GM21526 (cell line): ENCODE measurements around the gene MCRIP1.

Experiments
- ATAC-seq: cut with Tn5 transposase; IDR thresholded peaks from one replicate; pipeline ENCODE4 v1.9.1; 2021; ENCODE audit warnings: moderate library complexity; ENCODE audit not compliant: unreplicated experiment, low FRiP score

MCRIP1 gene

DNA sequence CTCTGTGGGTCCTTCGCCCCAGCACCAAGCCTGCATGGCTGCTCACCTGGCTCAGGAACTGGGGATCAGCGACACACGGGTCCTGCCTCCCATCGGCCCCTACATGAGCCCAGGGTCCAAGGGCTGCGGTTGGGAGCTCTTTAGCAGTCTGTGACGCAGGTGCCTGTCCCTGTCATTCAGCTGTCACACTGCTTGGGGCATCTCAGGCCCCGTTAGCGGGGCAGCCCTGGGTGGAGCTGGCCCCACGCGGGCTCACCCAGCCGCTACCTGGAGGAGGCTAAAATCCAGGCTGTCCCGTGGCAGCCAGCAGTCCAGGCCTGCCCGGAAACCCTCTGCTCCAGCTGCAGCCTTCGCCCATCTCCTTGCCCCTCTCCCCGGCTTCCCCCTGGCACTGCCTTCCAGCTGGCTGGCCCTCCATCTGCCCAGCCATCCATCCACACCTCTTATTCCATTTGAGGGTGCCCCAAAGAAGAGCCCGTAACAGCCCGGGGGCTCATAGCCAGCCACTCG is 25.8 kb downstream of the MCRIP1 start:
- no peak for ATAC-seq

DNA sequence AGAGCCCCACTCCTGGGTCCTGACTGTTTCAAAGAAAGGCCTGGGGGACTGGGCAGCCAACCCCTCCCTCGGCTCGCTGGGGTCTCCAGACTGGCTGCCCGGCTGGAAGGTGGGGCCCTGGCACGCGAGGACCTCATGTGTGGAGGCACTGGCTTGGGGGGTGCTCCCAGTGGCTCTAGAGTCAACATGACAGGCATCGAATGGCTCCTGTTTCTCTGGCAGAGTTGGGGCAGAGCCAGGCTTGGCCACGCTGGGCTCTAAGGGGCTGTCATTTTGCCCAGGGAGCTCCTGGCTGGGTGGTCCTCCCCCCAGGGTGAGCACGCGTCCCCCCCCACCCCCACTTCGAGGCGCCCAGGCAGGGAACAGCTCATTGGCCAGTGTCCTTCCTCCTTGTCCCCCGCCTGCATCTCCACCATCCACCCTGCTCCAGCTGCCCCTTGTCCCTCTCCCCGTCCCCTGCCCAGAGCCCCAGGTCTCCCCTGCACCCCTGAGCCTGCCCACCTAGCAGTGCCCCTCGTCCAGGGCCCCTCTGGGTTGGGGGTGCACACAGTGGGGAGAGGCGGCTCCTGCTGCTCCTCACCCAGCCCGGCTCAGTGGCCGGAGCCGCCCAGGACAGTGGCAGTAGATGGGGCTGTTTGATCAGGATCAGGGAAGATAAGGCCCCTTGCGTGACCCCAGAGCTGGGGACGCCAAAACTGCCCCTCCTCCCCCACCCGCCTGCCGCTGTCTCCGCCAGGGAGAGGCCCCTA is 26.5 kb downstream of the MCRIP1 start:
- ATAC-seq: no peak

DNA sequence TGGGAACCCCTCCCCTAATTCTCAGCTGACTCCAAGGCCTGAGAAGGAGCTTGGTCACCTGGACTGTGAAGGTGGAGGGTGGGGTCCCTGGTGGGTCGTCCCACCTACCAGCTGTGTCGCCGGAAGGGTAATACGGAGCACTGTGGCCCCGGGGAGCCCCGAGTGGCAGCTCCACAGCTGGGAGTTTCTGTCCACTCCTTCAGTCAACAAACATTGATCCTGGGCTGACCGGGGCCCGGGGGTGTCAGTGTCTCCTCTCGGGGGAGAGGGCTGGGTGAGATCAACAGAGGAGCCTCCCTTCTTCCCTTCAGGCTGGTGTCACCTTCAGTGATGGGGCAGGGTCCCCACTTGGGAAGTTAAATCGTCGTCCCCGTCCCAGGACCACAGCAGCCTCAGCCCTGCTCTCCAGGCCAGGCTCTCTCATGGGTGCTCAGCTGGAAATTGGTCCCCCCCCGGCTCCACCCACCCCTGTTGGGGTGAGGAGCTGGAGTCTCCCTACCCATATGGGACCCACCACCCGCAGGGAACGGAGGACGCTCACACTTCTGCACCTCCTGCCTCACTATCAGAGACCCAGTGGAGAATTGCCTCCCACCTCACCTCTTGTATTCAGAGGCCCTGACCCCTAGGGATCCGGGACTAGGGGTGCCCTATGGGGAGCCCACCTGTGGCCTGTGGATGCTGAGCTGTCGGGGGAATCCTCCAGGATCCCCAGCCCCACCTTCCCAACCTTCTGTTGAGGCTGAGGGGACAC is 27.2 kb downstream of the MCRIP1 start:
- ATAC-seq: no peak

DNA sequence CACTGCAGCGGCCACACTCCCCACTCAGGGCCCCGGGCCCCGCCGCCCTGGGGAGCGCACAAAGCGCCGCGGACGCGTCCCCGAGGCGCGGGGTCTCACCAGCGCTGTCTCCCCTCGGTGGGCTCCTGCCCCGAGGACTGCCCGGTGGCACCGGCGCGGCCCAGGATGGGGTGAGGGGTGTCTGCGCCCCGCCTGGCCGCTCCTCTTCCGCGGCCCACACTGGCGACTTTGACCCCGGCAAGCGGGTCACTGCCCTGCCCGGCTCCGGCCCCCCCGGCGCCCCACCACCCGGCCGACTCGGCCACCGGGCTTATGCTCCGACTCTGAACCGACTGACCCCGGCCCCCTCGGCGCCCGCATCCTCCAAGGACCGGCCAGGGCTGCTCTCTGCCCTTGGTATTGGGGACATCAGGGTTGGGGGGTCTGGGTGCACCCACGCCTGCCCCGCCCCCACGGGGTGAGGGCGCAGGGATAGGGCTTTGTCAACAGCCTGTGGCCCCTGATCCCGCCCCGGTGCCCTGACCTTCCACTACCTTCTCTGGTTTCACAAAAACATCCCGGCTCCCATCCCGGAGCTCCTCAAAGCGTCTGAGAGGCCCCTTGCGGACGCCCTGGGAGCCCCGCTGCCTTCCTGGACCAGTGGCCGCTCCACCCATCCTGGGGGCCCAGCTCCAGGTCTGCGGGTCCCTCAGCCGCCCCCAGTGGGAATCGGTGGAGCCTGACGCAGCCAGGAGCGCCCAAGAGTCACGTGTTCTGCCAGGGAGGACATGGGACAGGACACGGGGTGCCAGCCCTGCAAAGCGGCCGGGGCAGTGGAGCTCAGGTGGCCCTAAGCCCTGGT is 28.3 kb downstream of the MCRIP1 start:
- ATAC-seq: no peak

DNA sequence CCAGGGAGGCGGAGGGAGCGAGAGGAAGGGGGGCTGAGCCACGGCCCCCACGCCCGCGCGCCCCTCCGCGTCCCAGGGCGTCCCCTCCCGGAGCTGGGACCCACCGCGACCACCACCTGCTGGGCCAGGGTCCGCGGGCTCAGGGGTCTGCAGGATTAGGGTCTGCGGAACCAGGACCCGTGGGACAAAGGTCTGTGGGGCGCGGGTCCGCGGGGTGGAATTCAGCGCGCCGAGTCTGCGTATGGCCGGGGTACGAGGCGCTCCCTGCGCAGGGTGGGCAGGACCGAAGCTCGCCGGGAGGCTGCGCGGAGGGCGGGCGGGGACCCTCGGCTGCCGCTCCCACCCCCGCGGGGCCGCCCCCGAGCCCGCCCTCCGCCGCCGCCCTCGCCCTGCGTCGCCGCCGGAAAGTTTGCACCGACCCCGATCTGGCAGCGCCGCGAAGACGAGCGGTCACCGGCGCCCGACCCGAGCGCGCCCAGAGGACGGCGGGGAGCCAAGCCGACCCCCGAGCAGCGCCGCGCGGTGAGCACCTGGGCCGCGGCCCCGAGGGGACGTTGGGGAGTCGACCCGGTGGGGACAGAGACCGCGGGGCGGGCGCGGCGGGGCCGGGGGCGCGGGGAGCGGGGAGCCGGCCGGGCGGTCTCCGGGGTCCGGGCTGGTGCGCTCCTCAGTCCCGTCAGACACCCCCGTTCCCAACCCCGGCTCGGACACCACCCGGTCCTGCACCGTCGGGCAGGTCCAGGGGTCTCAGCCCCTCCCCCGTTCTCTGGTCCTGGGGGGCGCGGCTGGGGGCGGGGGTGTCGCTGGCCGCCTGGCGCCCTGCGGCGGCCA is 29.1 kb downstream of the MCRIP1 start, which contains the start of gene GCGR:
TSS of gene GCGR (plus strand) at position 423 of the 831 bp plus-strand sequence. CDS start 4,869 bp downstream, outside the sequence.
- ATAC-seq: no peak

DNA sequence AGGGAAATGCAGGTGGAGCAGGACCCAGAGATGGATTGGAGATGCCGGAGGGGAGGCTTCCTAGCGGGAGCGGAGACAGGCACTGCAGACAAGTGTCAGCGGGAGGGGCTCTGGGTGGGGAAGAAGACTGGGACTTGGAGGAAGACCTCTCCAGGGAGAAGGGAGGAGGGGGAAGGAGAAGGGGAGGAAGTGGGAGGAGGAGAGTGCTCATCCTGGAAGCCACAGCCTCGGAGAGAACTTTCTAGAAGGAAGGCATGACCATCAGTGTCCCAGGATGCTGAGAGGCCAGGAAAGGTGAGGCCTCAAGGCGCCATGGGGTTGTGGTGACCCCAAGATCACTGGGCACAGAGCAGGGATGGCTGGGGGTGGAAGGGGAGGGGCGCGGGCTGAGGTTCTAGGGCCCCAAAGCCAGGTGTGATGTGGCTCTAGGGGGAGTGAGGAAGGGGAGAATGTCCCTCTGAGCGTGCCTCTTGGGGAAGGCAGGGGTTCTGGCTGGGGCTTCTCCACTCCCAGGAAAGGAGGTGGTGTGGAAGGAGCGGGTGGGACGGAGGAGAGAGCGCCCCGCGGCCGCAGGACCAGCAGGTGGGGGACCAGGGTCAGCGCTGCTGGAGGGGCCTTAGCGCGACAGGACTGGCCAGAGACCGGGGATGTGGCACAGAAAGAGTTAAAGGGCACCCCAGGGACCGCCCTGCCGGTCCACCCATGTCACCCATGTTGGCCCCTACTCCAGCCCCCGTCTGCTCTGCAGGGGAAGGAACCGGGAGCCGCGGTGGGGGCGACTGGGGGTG is 30.0 kb downstream of the MCRIP1 start:
- no peak for ATAC-seq

DNA sequence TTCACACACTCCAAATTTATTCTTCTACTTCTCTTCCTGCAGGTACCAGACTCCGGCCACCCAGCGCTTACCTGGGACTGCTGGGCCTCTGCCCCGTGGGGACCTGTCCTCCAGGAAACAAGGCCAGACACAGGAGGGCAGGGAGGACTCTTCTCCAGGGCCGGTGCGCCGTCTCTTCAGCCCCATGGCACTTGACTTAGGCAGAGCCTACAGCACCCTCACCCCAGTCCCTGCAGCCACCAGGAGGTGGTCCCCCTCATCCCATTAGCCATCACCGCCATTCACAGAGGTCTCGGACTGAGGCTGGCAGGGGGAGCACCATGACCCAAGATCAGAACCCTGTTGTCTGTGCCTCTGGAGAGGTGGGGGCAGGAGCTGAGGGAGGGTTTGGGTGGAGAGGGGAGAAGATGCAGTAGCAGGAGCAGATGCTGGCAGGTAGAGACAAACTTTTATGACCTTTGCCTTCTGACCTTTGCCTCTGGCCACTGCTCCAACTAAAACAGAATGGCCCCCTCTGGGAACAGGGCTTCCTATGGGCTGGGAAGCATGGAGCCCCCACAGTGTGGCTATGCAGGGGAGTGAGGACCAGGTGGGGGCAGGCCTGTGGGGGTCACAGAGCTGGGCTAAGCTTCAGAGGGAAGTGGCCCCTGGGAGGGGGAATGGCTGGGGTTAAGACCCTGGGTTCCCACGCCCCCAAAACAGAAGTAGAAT is 30.9 kb downstream of the MCRIP1 start:
- no peak for ATAC-seq

DNA sequence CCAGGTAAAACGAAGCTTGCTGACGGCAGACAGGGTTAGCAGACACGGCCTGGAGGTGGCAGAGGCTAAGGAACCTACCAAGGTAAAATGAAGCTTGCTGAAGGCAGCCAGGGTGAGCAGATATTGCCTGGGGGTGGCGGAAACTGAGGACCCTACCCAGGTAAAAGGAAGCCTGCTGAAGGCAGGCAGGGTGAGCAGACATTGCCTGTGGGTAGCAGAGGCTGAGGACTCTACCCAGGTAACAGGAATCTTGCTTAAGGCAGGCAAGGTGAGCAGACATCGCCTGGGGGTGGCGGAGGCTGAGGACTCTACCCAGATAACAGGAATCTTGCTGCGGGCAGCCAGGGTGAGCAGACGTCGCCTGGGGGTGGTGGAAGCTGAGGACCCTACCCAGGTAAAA is 31.8 kb downstream of the MCRIP1 start:
- ATAC-seq: no peak

DNA sequence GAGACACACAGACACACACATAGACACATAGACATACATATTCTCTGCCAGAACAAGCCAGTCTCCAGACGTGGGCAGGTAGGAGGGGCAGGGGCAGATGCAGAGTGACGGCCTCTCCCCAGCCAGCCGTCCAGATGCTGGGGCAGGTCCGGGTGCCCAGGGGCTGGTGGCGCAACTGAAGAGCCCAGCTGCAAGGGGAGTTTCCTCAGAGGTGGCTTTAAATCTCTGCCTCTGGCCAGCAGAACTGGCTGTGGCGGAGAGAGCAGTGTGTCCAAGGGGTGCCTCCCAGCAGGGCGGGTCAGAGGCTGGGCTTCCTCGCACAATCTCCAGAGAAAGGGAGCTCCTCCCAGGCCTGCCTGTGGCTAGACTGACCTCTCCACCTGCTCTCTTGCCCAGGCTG is 38.6 kb downstream of the MCRIP1 start:
- no peak for ATAC-seq

DNA sequence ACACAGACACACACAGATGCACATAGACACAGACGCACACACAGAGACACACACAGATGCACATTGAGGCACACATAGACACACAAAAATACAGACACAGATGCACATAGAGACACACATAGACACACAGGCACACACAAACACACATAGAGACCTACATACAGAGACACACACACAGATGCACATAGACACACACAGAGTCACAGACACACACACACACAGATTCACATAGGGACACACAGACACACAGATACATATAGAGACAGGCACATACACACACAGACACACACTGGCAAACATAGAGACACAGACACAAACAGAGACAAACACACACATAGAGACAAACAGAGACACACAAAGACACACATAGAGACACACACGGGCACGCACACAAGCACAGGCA is 39.0 kb downstream of the MCRIP1 start:
- ATAC-seq: no peak

DNA sequence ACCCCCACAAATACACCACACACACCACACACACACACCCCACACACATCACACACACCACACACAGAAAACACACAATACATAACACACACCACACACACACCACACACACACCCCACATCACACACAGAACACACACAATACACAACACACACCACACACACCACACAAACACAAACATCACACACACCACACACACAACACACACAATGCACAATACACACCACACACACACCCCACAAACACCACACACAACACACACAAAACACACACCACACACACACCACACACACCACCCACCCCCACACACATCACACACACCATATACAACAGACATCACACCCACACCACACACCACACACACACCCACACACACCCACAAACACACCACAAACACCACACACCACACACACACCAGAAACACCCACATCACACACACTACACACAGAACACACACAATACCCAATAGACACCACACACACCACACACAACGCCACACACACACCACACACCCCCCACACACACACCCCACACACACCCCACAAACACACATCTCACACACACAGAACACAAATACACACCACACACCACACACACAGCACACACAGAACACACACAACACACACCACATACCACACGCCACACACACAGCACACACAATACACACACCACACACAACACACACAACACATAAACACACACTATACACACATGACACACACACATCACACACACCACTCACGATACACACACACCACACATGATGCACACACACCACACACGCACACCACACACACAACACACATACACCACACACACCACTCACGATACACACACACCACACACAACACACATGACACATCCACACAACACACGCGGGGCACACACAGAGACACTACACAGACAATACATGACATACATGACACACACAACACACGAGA is 40.1 kb downstream of the MCRIP1 start:
- ATAC-seq: no peak
